ENCODE data around the gene ADAM8.

GRCh38 chr10:133267829-133268228, 8.8 kb downstream of the ADAM8 start:
- TF ChIP-seq CTCF (IDR thresholded peaks at IDR 0.05) (no peak), POLR2A (IDR thresholded peaks at IDR 0.05) (no peak)

All from tibial nerve (tissue), 3 donors.